SK-N-SH treated with all-trans-retinoic acid at 6 μM for 48 hours (cell line): Measurements from ENCODE around the gene NPAS2.

Experiments
- ATAC-seq: fragments of 200-7000 bp; cut with Tn5 transposase; 3 replicates; pipeline ENCODE4 v1.9.1; 2020; ENCODE audit warnings: mild to moderate bottlenecking, moderate library complexity
- BACH2 ChIP-seq: fragments of 250-450 bp; sonication (Bioruptor Pico); IDR thresholded peaks from 2 replicates; pipeline ENCODE4 v1.9.0; 2021; ENCODE audit warnings: mild to moderate bottlenecking, borderline replicate concordance
- CSDC2 ChIP-seq: fragments of 250-450 bp; sonication (Bioruptor Pico); IDR thresholded peaks from 2 replicates; pipeline ENCODE4 v1.5.0; 2020; ENCODE audit warnings: mild to moderate bottlenecking, moderate library complexity
- GLIS3 ChIP-seq: fragments of 250-450 bp; sonication (Bioruptor Pico); IDR thresholded peaks from 2 replicates; pipeline ENCODE4 v1.5.0; 2020; ENCODE audit warnings: mild to moderate bottlenecking, moderate library complexity
- ISL1 ChIP-seq: fragments of 250-450 bp; sonication (Bioruptor Pico); IDR thresholded peaks from 2 replicates; pipeline ENCODE4 v2.1.2; 2022; ENCODE audit warnings: mild to moderate bottlenecking, moderate library complexity
- OSR1 ChIP-seq: fragments of 250-450 bp; sonication (Bioruptor Pico); IDR thresholded peaks from 2 replicates; pipeline ENCODE4 v1.8.0; 2022; ENCODE audit warnings: moderate library complexity, mild to moderate bottlenecking, inconsistent platforms
- PPARA ChIP-seq: fragments of 250-450 bp; sonication (Bioruptor Pico); IDR thresholded peaks from 2 replicates; pipeline ENCODE4 v1.5.0; 2020; ENCODE audit warnings: mild to moderate bottlenecking, borderline replicate concordance
- RARB ChIP-seq: fragments of 250-450 bp; sonication (Bioruptor Pico); IDR thresholded peaks from 2 replicates; pipeline ENCODE4 v1.8.0; 2021; ENCODE audit warnings: mild to moderate bottlenecking, moderate library complexity
- TCF4 ChIP-seq: fragments of 250-450 bp; sonication (Bioruptor Pico); IDR thresholded peaks from 2 replicates; pipeline ENCODE4 v1.8.0; 2021; ENCODE audit warnings: mild to moderate bottlenecking, moderate library complexity, borderline replicate concordance
- TOX ChIP-seq: fragments of 250-450 bp; sonication (Bioruptor Pico); IDR thresholded peaks from 2 replicates; pipeline ENCODE4 v1.8.0; 2021; ENCODE audit warnings: mild to moderate bottlenecking, moderate library complexity, borderline replicate concordance
- ZC3H10 ChIP-seq: fragments of 250-450 bp; sonication (Bioruptor Pico); IDR thresholded peaks from 2 replicates; pipeline ENCODE4 v1.5.1; 2021; ENCODE audit warnings: mild to moderate bottlenecking, moderate library complexity
- ZFP3 ChIP-seq: fragments of 250-450 bp; sonication (Bioruptor Pico); IDR thresholded peaks from 2 replicates; pipeline ENCODE4 v1.5.0; 2020; ENCODE audit warnings: mild to moderate bottlenecking, moderate library complexity
- ZFP30 ChIP-seq: fragments of 450-650 bp; formaldehyde crosslinking; IDR thresholded peaks from 2 replicates; pipeline ENCODE4 v1.5.0; 2022; ENCODE audit warnings: mild to moderate bottlenecking, moderate library complexity
- ZNF70 ChIP-seq: fragments of 450-650 bp; formaldehyde crosslinking; IDR thresholded peaks from 2 replicates; pipeline ENCODE4 v1.5.0; 2020; ENCODE audit warnings: mild to moderate bottlenecking, moderate library complexity
- ZNF8 ChIP-seq: fragments of 450-650 bp; formaldehyde crosslinking; IDR thresholded peaks from 2 replicates; pipeline ENCODE4 v1.5.0; 2020; ENCODE audit warnings: mild to moderate bottlenecking, moderate library complexity
- TF ChIP-seq, protein P1 (sequence below): fragments of 250-450 bp; sonication (Bioruptor Pico); IDR thresholded peaks from 2 replicates; pipeline ENCODE4 v1.5.0; 2020; ENCODE audit warnings: mild to moderate bottlenecking, moderate library complexity
- TF ChIP-seq, protein P2 (sequence below): fragments of 250-450 bp; sonication (Bioruptor Pico); IDR thresholded peaks from 2 replicates; pipeline ENCODE4 v1.5.1; 2021; ENCODE audit warnings: mild to moderate bottlenecking, moderate library complexity
- TF ChIP-seq, protein P3 (sequence below): fragments of 250-450 bp; sonication (Bioruptor Pico); IDR thresholded peaks from 2 replicates; pipeline ENCODE4 v1.8.0; 2020; ENCODE audit warnings: mild to moderate bottlenecking, moderate library complexity, borderline replicate concordance
- TF ChIP-seq, protein P4 (sequence below): fragments of 250-450 bp; sonication (Bioruptor Pico); IDR thresholded peaks from 2 replicates; pipeline ENCODE4 v1.8.0; 2021; ENCODE audit warnings: low read depth, mild to moderate bottlenecking, moderate library complexity, borderline replicate concordance

Gene NPAS2

DNA sequence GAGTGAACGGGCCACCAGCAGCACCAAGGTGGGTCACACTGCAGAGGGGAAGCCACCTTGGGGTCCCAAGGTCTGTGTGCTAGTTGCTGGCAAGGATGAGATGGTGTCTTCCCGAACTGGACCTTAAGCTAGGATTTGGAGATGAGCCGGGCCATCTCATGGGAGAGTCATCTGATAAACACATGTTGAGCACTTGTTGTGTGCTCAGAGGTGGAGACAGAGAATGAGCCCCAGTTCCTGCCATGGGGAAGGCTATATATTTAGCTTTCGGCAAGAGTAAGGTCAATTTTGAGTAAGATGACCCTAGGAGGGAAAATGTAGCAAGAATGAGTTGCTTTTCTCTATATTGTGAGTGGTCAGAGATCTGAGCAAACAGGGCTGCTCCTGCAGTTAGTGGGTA is 140.7 kb downstream of the NPAS2 start (continued):
- TF ChIP-seq CSDC2 (CRISPR knock-in tag) = no peak
- TF ChIP-seq, all 23 proteins: peak for 0

DNA sequence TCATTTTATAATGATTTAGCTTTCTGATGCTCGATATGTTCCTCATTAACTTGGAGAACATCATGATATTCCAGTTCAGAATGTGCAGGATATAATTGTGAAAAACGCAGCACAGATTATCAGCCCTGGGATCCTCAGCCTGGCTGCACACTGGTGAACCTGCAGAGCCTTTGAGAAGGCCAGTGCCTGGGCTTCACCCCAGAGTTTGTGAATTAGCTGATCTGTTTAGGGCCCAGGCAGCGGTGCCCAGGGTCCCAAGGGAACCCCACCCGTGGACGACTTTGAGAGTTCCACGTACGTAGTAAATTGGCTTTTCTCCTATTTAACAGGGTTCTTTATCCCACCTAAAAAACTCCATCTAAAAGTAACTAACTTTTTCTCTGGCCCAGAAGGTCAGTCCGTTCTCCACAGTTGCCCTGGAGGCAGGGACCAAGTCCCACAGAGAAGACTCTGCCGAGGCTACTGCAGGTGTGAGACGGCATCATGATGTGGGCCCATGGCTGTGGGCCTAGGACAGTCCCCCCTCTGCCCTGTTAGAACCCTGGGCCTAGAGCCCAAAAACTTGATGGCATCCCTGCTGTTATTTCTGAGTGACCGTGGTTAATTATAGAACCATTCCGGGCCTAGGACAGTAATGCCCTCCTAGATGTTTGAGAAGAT is 142.6 kb downstream of the NPAS2 start:
- TF ChIP-seq BACH2 (CRISPR knock-in tag) (no peak), CSDC2 (CRISPR knock-in tag) (no peak), TCF4 (no peak), ZNF8 (no peak), RARB (CRISPR knock-in tag) (no peak), PPARA (CRISPR knock-in tag) (no peak), GLIS3 (no peak)
- TF ChIP-seq, protein P1, sequence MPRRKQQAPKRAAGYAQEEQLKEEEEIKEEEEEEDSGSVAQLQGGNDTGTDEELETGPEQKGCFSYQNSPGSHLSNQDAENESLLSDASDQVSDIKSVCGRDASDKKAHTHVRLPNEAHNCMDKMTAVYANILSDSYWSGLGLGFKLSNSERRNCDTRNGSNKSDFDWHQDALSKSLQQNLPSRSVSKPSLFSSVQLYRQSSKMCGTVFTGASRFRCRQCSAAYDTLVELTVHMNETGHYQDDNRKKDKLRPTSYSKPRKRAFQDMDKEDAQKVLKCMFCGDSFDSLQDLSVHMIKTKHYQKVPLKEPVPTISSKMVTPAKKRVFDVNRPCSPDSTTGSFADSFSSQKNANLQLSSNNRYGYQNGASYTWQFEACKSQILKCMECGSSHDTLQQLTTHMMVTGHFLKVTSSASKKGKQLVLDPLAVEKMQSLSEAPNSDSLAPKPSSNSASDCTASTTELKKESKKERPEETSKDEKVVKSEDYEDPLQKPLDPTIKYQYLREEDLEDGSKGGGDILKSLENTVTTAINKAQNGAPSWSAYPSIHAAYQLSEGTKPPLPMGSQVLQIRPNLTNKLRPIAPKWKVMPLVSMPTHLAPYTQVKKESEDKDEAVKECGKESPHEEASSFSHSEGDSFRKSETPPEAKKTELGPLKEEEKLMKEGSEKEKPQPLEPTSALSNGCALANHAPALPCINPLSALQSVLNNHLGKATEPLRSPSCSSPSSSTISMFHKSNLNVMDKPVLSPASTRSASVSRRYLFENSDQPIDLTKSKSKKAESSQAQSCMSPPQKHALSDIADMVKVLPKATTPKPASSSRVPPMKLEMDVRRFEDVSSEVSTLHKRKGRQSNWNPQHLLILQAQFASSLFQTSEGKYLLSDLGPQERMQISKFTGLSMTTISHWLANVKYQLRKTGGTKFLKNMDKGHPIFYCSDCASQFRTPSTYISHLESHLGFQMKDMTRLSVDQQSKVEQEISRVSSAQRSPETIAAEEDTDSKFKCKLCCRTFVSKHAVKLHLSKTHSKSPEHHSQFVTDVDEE (CRISPR knock-in tag) = no peak
- ATAC-seq = no peak

DNA sequence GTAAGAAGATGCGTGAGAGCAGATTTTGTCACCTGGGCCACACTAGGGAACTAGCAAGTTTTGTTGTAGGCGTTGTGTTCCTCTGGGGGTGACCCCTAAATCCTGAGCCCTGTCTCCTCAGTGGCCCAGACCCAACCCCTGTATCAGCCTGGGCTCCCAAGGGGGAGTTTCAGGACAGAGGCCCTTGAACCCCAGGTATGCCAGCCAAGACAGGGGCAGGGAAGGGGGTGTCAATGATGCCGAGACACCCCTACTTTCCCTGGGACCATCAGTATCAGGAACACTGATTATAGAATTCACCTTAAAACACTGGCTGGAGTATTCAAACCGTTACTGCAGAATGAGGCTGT is 143.1 kb downstream of the NPAS2 start:
- TF ChIP-seq ZNF70 (CRISPR knock-in tag) (no peak), OSR1 (no peak), TOX (no peak), BACH2 (CRISPR knock-in tag) (no peak), GLIS3 (no peak), ZFP30 (CRISPR knock-in tag) (no peak), ZFP3 (CRISPR knock-in tag) (no peak), ZC3H10 (CRISPR knock-in tag) (no peak), RARB (CRISPR knock-in tag) (no peak), ISL1 (CRISPR knock-in tag) (no peak), PPARA (CRISPR knock-in tag) (no peak)
- TF ChIP-seq, protein P1 (CRISPR knock-in tag) = no peak
- TF ChIP-seq, protein P2, sequence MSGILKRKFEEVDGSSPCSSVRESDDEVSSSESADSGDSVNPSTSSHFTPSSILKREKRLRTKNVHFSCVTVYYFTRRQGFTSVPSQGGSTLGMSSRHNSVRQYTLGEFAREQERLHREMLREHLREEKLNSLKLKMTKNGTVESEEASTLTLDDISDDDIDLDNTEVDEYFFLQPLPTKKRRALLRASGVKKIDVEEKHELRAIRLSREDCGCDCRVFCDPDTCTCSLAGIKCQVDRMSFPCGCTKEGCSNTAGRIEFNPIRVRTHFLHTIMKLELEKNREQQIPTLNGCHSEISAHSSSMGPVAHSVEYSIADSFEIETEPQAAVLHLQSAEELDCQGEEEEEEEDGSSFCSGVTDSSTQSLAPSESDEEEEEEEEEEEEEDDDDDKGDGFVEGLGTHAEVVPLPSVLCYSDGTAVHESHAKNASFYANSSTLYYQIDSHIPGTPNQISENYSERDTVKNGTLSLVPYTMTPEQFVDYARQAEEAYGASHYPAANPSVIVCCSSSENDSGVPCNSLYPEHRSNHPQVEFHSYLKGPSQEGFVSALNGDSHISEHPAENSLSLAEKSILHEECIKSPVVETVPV (CRISPR knock-in tag) = no peak
- TF ChIP-seq, protein P3, sequence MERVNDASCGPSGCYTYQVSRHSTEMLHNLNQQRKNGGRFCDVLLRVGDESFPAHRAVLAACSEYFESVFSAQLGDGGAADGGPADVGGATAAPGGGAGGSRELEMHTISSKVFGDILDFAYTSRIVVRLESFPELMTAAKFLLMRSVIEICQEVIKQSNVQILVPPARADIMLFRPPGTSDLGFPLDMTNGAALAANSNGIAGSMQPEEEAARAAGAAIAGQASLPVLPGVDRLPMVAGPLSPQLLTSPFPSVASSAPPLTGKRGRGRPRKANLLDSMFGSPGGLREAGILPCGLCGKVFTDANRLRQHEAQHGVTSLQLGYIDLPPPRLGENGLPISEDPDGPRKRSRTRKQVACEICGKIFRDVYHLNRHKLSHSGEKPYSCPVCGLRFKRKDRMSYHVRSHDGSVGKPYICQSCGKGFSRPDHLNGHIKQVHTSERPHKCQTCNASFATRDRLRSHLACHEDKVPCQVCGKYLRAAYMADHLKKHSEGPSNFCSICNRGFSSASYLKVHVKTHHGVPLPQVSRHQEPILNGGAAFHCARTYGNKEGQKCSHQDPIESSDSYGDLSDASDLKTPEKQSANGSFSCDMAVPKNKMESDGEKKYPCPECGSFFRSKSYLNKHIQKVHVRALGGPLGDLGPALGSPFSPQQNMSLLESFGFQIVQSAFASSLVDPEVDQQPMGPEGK (CRISPR knock-in tag) = no peak
- TF ChIP-seq, protein P4, sequence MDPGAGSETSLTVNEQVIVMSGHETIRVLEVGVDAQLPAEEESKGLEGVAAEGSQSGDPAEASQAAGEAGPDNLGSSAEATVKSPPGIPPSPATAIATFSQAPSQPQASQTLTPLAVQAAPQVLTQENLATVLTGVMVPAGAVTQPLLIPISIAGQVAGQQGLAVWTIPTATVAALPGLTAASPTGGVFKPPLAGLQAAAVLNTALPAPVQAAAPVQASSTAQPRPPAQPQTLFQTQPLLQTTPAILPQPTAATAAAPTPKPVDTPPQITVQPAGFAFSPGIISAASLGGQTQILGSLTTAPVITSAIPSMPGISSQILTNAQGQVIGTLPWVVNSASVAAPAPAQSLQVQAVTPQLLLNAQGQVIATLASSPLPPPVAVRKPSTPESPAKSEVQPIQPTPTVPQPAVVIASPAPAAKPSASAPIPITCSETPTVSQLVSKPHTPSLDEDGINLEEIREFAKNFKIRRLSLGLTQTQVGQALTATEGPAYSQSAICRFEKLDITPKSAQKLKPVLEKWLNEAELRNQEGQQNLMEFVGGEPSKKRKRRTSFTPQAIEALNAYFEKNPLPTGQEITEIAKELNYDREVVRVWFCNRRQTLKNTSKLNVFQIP = no peak
- TF ChIP-seq, all 23 proteins: peak for 0

More for the DNA sequence above, 143.1 kb downstream of the NPAS2 start:
- no peak for ATAC-seq
